Muscle of arm (tissue), 12 donors: ENCODE results near the gene FSIP1. TPM values are rescaled to one million over a fixed set of nuclear protein-coding genes. Genes with fewer than 3 reads are reported as not detected.
A peak's percentile ranks its signal among the peaks of the same experiment; 100 is the strongest.

Source experiments
- DNase-seq: peaks from one replicate; pipeline ENCODE4 v3.0.0-alpha.2; 2013
- polyA plus RNA-seq, 12 donors: library from polyadenylated mRNA; unstranded; fragments of 120-200 nt; gene quantifications; one replicate each; pipeline ENCODE4 v1.2.1, GENCODE V29; 2013; ENCODE audit not compliant: insufficient read length in 12 of 12

The FSIP1 gene
- polyA plus RNA-seq, 12 donors, result 0.11 to 0.97 (median 0.43) TPM; not detected in 2

DNA sequence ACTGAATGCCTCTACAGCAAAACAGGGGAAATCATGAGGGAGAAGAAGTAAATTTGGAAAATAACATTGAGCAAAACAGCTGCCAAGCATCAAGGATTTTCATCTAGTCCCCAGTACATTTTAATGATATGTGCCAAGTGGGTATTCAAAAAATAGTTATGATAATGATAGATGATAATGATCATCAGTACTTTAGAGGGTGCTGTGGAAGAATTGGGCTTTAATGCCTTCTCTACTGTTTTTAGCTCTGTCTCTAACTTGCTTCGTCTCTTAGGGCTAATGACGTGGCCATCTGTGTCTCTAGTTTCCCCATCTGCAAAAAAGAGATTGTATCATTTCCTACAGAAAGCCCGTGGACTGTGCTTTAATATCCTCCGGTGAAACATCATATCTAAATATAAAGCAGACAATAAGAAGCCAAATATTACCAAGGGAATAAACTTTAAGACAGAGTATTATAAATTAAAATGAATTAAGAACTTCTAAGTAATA is 10.2 kb upstream of the FSIP1 start:
- DNase-seq, result peak; percentile 57

DNA sequence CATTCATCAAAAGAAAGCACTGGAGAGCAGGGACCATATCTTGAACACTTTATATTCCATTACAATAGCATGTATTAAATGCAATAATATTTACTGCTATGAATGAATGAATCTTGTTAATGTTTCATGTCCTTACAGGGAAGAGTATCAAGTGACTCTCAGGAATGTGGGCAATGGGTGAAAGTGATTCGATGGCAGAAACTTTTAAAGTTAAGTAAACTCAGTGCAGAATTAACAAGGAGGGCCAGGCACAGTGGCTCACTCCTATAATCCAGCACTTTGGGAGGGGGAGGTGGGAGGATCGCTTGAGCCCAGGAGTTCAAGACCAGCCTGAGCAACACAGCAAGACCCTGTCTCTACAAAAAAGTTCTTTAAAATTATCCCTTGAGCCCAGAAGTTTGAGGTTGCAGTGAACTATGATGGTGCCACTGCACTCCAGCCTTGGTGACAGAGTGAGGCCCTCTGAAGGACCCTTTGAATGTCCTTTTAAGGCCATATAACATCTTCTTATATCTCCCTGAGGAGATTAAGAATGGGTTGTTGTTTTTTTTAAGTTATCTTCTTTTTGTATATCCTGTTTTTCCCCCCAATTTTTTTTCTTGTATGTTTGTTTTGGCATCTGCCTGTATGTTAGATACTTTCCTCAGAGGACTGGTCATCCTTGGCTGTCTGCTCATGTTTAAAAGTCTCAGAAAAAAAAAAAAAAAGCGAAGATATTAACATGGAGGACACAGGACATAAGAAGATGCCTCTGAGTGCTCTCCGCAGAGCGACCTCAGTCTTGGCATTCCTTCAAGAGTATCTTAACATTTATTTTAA is 9.6 kb upstream of the FSIP1 start:
- peak; percentile 60 for DNase-seq

DNA sequence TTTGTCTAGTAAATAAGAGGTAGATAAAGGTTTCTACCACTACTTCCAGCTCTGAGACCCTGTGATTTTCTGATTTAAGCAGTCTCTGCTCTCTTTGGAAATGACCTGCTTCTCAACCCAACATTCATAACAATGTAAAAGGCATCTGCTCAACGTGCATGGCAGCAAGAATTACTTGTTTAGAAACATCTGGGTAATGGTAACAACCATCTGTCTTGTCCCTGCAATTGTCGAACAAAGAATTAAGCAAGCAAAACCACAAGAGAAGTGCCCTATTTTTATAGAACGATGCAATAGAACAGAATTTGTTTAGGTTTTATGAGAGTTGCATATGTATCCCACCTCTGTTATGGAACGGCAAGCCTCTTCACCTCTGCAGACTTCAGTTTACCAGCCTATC is 7.1 kb upstream of the FSIP1 start:
- no peak for DNase-seq

DNA sequence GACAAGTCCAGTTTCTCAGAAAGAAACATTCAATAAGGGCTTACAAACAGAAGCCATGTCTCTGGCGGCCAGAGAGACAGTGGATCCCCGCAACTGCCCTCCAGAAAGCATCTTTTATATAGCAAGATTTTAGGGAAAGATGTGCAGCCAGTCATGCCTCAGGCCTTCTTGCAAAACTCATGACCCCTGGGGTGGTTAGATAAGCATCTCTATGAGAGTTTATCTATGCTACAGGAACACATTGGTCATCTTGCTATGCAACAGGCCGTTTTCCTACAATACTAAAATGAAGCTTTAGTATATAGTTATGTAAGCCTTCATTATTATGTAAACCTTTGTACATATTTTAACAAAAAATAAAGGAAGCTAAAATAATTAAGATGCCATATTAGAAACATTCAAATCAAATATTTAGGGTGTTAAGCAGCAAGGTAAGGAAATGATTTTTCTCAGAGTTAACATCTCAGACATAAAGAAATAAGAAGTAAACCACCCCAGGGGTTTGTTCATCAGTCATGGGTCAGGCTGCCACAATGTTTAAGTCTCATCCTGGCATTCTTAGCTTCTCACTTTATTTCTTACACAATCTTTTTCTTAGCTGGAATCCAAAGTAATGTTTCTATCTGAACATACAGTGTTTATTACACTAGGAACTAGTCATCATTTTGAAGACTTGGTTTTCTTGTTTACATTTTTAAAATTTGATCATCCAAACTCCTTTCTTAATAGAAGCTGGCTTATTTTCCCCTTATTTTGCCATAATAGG is 6.3 kb upstream of the FSIP1 start:
- no peak for DNase-seq

DNA sequence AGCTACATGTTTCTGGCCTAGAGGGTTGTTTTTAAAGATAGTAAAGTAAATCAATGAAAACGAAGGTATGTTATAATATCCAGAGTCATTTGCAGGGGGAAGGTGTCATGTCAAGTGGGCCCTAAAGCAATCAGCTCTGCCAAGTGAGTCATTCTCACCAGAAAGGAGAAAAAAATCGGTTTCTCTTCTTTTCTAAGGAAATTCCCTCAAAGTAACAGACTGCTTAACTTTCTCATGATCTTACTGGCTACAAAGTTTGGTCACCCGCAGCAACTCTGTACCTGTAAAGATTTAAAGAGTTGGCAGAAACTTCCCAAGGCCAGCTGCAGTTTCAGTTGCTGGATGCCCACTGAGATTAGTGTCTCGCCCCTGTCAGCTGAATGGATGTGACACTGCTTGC is 5.5 kb upstream of the FSIP1 start:
- no peak for DNase-seq

DNA sequence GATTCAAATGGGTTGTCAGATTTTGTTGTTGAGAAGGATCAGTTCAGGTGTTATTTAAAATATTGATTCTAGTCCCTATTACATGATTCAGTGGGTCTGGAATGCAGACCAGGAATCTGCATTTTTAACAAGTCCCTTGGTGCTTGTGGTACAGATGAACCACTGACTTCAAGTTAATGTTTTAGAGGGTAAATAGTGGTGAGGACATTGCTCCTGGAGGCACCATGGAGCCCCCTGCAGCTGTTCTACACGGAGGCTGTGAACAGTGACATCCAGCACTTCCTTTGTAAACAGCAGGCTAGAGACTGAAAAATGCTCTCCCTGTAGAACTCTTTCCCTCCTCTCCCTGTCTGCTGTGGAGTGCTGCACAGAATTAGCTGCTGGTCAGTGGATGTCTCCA is 4.8 kb upstream of the FSIP1 start:
- DNase-seq, result no peak

DNA sequence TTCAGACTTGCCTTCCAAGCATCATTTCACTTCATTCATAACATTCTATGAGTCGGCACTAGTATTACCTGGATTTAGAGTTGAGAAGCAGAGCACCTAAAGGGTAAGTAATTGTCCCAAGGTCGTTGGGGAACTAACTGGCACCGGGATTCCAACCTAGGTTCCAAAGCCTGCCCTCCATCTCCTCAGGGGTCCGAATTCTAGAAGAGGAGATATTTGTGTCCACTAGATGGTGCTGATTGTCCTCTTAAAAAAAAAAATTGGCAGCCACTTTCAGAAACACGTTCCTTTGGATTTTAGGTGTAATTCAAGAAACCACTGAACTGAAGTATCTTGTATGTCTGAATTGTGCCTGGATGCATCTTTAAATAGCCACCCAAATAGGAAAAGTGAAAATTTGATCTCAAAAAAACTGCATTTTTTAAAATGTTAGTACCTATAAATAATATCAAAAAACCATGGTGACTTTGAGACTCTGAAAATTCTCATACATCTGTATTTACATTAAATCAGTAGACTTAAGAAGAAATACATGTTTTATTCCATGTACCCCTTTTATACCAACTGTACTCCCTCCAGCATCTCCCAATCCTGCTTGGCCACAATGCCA is 3.9 kb upstream of the FSIP1 start:
- DNase-seq, result peak; percentile 68

DNA sequence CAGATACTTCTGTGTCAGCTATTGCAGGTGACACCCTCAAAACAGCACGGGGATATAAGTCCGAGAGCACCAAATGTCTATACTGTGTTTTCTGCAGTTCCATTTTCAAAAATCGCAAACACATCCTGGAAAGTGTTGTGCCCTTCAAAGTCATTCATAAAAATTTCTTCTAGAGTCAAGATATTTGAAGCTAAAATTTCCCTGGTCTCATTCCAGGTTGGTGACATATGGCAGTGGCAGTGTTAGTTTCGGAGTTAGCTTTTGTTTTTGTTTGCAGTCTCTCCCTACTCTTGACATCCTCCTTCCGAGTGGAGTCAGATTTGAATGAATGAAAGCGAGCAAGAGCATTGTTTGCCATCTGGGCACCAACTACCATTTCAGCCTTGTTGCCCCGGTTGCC is 3.2 kb upstream of the FSIP1 start:
- DNase-seq, result no peak

DNA sequence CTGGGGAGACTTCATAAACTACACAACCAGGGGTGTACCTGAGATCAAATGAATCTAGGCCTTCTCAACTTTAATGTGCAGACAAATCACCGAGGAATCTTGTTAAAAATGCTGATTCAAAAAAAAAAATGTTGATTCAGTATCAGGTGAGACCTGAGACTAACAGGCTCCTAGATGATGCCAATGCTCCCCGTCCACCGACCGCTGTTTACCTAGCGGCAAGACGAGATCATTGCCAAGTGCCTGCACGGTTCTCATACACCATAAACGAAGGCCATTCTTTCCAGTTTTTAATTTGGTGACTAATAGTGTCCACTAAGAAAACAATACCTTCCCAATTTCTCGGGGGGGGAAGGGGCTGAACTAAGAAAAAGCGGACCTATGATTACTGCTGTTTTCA is 2.5 kb upstream of the FSIP1 start:
- no peak for DNase-seq

DNA sequence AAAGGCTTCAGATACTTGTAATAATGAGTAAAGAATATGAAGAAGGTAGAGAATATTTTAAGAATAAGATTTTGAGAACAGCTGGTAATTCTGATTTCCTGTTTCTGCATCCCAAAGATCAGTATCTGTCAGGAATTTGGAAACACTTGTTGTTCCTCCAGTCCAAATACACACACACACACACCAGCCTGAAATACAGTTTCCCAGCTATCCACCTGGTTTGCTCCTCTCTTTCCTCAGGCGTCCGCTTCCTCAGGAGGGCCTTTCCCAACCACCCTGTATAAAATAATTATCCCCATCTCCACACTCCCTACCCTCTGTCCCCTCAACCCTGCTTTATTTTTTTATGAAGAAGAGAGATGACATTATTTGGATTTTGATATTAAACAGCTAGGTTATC is 2.0 kb upstream of the FSIP1 start:
- no peak for DNase-seq

DNA sequence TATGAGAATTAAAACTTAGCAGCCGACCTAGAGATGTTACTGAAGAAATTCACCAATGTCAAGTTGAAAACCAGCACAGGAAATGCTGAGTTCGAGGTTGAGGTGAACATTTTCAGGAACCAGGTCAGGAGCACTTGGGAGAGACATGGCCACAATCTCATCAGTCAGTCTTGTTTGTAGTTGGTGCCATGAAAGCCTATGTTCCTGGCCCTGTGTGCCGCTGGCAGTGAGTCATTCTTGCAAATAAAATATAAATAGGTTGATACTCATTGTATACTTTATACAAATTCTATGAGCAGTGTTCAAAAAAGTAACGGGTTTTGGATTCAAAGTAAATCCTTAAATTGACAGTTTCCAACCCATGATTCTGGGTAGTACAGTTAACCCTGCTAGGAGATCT is 1.5 kb upstream of the FSIP1 start:
- DNase-seq, result no peak

DNA sequence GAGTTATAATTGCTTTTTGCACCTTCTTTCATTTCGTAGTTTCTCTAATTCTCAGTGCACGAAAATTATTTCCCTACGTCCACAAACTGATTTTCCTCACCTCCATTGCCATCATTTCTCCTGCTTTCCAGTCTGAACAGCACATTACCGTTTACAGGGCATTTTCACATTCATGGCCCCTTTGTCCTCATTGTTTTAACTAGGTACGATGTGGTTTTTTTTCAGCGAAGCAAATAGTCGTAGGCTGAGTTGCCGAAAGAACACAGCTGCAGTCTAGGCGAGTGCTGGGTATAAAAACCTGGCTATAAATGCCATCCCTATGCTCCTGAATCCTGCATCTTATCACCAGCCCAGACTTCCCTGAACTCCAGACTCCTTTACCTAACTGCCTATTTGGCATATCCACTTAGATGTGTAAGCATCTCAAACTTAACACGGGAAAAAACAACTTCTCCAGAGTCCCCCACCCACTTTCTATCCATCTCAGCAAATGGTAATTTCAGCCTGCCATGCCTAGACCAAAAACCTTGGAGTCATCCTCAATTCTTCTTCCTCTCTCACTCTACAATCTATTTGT is 691 bp upstream of the FSIP1 start:
- no peak for DNase-seq

DNA sequence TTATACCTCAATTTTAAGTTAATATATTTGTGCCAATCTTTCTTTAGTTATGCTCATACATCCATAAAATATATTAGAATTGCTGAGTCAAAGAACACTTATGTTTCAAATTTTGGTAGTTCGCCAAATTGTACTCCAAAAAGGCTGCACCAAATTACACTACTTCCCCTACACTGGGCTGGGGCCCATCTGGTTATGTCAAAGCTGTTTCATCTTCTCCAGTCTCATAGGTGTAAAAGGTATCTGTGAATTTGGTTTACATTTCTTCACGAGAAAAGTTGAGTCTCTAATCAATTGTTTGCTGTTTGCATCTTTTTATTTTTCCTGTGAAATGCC is 706 bp downstream of the FSIP1 start:
- no peak for DNase-seq

DNA sequence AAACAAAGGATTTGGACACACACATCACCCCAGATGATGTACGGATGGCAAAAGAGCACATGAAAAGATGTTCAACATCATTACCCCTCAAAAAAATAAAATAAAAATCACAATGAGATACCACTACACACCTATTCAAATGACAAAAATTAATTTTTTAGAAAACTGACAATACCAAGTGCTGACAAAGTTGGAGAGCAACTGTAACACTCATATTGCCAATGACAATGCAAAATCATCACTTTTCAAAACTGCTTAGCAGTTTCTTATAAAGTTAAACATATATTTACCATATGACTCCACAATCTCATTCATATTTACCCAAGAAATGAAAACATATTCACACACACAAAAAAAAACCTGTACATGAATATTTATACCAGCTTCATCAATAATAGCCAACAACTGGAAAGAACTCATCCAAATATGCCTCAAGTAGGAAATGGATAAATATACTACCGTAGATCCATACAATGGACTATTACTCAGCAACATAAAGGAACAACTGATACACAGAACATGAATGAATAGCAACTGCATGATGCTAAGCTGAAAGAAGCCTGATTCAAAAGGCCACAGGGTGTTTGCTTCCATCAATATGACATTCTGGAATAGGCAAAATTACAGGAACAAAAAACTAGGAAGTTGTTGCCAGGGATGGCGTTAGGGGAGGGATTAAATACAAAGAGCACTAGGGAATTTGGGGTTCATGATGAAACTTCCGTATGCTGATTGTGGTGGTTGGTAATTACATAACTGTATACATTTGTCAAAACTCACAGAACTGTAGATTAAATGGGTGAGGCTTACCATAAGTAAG is 1.3 kb downstream of the FSIP1 start:
- DNase-seq, result no peak

DNA sequence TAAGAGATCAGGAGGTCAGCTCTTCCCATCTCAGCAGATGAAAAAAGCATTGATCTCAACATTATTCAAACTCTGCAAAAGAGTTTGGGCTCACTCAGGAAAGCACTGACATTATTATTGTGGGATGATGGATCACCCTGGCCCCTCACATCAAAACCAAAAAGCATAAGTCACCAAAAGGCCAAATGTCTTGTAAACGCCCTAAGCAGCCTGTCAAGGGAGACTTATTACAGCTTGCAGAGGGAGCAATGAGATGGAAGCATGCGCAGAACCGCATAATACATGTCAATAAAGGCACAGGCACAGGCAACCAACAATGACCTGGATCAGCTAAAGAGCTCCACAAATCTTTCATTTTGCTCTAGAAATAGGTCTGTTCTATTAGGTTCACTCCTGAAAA is 4.6 kb downstream of the FSIP1 start:
- DNase-seq, result no peak

DNA sequence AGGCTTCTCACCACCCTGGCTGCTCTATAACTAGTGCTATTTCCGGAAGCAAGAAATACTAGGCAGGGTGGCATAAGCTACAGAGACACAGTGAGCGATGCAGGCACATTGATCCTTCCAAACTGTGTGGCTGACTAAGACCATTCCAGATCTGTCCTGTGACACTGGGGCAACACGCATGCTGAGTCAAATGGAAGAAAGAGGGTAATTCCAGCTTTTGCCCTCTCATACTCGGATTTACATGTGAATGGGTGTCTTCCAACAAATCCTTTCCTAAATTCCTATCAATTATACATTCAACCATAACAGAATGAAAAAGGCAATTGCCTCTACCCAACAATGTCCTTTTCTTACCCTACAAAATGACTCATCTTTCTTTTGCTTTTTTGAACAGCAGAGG is 5.1 kb downstream of the FSIP1 start:
- DNase-seq, result no peak

DNA sequence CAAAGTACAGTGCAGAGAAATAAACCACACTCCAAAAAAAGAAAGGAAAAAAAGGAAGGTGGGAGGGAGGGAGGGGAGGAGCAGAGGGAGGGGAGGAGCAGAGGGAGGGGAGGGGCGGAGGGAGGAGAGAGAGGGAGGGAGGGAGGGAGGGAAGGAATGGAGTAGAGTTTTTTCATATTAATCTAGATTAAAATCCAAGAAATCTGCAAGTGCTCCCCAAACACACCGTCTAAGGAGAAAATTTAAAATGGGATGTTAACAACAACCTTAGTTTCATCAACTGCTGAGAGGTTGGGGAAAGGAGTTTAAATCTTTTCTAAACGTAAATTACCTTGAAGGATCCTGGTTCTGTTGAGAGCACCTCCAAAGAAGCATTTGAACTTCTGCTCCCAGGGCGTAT is 6.6 kb downstream of the FSIP1 start:
- DNase-seq, result no peak

DNA sequence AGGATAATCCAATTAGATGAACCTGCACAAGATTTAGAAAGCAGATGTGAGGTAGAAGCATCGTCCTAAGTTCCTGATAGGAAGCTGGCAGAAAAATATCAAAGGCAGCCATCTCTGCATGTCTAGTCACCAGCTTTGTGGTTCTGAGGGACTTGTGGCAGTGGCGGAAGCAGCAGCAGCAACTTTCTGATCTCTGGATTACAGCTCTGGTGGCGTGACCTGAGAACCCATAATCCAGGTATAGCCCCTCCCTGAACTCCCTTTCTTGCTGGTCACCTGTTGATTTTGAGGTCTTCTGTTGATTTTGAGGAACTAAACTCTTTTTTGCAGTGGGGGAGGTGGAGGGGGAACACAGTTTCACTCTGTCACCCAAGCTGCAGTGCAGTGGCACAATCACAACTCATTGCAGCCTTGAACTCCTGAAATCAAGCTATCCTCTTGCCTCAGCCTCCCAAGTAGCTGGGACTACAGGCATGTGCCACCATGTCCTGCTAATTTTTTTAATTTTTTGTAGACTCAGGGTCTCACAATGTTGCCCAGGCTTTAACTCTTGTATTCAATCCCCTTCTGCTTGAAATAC is 7.9 kb downstream of the FSIP1 start:
- no peak for DNase-seq

DNA sequence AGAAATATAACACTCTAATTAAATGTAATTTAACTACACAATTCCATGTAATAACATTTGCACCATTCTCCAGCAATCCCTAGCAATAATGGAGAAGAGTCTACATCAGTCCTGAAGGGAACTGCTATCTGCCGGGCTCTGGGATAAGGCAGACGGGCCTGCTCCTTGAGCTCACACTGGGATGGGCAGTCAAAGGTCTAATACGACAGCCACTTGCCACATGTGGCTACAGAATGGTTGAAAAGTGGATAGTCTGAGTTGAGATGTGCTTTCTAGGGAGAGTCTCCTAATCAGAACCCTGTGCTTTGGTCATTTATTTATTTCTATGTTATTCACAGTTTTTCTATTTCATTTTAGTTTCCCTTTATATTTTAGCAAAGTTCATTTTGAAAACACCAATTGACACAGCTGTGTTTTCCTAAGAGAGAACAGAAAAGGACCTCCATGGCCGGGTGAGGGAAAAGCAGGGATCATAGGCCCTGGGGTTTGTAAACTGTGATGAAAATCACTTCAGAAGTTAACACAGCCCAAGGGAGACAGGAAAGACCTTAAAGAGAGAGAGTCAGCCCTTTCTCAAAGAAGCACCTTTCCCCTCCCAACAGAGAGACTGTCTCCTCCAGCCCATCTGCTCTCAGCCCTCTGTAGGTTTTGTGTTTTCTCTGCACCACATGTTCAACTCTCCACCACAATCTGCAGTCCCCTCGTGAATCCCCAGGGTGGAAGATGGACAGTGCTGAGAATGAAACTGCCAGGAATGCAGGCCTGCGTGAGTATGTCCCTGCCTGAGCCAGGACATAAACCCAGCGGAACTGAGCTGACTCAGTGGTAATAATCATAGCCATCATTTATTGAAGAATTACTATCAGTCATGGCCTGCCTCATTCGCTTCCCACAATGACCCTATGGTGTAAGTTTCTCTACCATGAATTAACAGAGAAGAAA is 11.6 kb downstream of the FSIP1 start:
- peak; percentile 57 for DNase-seq

DNA sequence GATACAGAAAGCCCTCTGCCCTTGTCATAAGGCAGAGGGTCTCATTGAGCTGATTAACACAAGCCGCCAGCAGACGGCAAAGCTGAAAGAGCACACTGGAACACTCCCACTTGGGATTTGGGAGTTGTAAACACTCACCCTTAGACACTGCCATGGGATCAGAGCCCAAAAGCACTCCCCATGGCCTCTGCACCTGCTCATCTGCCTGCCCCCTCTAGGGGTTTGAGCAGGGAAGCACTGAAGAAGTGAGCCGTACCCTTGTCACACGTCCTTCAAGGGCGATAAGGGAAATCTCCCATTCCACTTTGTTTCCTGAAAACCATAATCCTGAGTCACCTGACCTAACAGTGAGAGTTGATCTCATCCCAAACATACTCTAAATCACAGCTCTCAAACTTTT is 14.7 kb downstream of the FSIP1 start:
- no peak for DNase-seq
